ENCODE data around the gene SCAND1.
A peak's percentile ranks its signal among the peaks of the same experiment; 100 is the strongest.
"Not testable (repeated sequence)": the region's sequence is repeated elsewhere in the genome, so short reads cannot be mapped to it uniquely, and the experiment has no call there.

The SCAND1 gene

DNA sequence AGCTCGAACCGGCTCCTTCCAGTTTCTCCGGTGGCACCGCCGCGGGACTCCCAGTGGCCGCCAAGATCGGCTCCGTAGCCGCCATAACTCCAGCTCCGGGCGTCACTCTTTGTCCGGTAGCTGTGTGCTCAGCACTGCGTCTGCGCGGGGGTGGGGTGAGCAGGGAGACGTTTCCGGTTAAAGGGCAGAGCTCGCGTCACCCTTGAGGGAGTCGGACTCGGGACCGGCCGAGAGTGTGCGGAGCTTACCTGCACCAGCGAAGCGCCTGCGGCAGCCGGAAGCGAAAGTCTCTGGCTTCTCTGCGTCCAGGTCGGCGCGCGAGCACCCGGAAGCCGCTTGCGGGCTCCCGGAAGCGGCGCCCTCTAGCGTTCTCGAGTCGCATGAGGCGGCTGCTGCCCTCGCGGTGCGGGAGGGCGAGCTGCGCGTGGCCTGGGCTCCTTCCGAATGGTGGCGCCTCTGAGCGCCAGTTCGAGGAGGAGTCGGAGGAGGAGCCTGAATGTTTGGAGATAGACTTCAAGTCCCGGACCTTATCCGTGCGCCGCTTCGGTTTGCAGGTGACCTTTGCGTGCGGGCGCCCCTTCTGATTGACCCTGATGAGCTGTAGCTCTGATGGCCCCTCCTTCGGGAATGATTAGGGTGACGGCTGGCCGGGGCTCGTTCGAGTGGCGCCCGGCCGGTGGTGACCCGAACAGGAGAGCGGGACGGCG is at the start of gene SCAND1:
SCAND1 (minus strand) TSS at position 303 of the 707 bp plus-strand sequence; CDS start at position 85, 218 bp downstream.
- peak; percentile 89 for DNase-seq

DNA sequence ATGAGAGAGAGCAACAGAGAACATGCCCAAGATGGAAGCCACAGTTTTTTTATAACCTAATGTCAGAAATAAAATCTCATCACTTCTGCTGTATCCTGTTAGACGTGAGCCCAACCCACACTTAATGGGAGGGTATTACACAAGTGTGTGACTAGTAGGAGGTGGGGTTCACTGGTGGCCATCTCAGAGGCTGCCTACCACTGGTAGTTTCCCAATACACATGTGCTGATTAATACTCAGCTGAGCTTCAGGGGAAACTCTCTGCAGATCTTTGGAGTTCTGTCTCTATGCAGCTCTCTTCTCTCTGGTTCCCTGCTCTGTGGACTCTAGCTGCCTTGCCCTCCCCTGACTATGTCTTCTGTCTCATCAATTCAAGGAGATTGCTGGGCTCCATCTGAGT is 49.7 kb upstream of the SCAND1 start:
- no peak for DNase-seq

DNA sequence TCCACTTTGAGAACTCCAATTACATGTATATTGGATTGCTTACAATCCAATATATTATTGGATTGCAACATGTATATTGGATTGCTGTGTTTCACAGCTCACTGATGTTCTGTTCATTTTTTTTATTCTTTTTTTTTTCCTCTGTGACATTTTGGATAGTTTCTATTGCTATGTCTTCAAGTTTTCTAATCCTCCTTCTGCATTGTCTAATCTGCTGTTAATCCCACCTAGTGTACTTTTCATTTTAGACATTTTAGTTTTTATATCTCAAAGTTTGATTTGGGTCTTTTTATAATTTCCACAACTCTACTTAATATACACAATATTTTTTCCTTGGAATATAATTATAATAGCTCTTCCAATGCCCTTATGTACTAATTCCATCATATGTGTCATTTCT is 48.6 kb upstream of the SCAND1 start:
- DNase-seq = no peak

DNA sequence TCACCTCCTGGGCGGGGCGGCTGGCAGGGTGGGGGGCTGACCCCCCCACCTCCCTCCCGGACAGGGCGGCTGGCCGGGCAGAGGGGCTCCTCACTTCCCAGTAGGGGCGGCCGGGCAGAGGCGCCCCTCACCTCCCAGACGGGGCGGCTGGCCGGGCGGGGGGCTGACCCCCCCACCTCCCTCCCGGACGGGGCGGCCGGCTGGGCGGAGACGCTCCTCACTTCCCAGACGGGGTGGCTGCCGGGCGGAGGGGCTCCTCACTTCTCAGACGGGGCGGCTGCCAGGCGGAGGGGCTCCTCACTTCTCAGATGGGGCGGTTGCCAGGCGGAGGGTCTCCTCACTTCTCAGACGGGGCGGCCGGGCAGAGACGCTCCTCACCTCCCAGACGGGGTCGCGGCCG is 47.0 kb upstream of the SCAND1 start:
- DNase-seq = not testable (repeated sequence)

DNA sequence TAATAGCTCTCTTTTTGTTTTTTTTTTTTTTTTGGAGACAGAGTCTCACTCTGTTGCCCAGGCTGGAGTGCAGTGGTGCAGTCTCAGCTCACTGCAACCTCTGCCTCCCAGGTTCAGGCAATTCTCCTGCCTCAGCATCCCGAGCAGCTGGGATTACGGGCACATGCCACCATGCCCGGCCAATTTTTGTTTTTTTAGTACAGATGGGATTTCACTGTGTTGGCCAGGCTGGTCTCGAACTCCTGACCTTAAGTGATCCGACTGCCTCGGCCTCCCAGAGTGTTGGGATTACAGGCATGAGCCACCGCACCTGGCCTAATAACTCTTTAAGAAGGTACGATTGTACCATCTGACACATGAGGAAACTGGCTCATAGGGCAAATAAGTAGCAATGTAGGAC is 42.2 kb upstream of the SCAND1 start:
- not testable (repeated sequence) for DNase-seq

DNA sequence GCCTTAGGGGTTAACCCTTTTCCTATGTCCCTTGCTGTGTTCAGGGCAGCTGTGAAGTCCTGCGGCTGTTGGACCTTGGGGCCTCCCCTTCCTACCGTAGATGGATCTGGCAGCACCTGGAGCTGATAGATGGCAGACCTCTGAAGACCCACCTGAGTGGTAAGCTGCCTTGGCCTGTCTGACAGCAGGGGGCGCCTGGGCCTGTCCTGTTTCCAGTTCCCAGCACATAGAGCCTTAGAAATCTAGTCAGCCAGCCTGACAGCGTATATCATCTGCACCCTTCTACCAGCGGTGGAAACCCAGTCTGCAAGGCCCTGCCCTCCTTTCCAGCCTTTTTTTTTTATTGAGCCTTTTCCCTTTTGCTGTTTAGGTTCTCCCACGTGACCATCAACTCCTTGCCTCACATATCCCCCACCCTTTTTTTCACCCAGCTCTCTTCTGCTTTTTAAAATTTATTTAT is 40.7 kb upstream of the SCAND1 start:
- peak; percentile 85 for DNase-seq

DNA sequence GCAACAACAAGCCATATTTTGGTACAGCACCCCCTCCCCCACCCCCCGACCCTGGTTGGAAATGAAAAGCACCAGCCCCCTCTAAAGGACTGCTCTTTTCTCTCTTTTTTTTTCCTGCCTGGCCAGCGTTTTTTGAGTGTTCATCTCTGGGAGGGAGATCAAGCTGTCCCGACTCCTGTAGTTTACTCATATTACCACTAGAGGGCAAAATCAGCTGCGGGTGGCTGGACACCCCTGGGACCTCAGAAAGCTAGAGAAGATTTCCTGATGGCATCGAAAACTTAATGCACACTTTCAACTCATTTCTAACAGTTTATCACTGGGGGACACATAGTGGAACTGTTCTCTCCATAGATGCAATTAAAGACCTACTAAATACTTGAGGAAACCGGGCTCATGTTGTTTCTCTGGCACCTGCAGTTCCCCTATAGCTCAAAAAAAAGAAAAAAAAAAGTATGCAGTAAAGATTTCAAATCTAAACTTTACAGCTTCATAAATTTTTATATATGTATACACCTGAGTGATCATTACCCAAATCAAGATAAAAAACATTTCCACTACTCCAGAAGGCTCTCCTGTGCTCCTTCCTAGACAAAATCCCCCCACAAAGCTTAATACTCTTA is 38.5 kb upstream of the SCAND1 start:
- peak; percentile 89 for DNase-seq

DNA sequence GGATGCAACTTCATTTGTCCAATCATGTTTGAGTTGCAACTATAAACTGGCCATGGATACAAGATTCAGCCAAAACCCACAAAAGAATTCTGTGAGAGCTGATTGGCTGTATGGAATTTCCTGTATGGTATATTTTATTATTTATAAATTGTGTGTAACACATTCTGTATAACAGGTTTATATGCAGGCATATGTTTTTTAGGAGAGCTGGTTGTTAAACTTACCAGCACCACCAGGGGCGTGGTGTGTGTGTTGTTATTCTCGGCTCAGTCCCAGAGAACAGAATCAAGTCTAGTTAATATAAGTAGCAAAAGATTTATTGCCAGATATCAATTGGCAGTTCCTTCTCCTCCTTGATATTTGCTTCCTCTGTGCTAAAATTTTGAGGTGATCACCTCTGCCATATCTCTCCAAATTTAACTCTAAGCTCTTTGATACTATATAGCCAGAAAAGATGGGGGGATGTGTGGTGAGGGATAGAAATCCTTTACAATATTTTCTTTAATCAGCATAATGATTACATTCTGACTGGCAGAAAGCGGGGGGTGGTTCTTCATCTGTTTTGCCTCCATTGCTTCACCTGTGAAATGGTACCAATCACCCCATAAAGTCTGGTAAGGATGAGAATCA is 37.0 kb upstream of the SCAND1 start:
- DNase-seq = peak; percentile 58

DNA sequence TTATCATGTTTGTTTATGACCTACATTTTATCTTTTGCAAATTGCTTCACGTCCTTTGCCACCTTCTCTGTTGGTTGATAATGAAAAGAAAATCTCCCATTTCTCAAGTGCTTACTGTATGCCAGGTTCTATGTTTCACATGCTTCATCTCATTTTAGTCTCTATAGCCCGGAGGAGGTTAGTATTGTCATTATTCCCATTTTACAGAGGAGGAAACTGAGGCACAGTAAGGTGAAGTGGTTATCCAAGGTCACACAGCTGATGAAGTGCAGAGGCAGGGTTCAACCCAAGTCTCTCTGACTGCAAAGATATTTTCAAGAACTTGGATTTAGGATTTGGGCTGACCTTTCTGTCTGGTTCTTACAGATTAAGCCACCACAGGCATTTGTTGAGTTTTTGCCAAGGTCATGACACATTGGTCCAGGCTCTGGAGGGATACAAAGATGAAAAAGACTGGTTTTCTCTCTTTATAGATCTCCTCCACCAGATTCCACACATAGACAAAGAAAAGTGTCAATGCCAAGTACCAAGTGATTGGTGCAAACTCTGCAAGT is 34.7 kb upstream of the SCAND1 start:
- DNase-seq = no peak

DNA sequence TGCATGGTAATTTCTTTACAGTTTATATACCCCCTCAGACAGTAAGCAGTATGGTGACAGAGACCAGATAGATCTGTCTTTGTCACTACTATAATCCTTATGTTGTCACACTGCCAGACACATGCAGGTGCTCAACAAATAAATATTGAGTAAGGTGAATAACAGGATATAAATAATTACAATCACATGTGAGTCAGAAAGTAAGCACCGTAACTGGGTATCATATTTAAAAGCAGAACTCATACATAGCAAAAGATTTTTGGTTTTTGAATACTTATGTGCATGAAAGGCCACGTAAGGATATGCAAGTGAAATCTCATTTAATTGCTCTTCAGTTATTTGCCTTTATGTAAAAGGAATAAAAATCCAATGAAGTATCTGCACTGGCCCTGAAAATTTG is 31.5 kb upstream of the SCAND1 start:
- DNase-seq = no peak

DNA sequence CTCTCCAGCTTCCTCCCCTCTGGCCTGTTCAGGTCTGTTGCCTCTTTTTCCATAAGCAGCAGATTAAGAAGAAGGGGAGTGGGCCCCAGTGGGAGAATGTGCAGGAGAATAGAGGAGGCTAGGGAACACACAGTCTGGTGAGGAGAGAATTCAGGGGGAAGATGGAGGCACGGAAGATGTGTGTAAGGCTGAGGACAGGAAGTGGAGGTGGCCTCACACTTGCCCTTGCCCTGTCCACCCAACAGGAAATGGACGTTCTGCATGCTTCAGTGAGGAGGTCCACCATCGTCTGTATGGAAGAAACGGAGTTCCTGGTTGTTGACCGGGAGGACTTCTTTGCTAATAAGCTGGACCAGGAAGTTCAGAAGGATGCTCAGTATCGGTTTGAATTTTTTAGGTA is 30.1 kb upstream of the SCAND1 start:
- no peak for DNase-seq

DNA sequence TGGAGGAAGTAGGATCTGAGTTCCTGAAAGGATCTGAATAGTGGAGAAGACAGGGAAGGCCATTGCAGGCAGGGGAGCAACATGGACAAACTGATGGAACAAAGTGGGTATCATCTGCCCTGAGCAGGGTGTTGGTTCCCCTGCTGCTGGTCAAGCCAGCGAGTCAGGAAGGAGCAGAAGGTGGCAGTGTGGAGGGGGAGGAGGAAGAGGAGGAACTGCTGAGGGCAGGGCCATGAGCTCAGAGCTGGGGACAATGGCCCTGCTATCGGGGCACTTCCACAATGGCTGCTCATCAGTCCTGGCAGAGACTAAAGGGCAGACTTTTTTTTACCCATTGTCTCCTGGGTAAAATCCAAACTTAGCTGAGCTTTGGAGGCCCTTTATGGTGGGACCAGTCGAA is 27.7 kb upstream of the SCAND1 start:
- DNase-seq = no peak

DNA sequence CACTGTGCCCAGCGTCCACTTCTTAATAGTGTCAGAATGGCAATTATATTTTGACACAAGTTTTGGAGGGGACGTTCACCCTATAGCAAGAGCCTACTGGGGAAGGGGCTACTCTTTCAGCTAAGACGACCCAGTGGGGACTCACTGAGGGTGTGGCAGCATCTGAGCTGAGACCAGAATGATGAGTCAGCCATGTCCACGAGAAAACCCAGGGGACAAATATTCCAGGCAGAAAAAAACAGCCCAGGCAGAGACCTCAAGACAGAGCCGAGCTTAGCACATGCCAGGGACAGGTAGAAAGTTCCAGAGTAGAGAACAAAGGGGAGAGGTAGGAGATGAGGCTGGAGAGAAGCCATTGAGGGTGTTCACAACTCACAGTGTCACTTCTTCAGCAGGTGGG is 25.2 kb upstream of the SCAND1 start:
- no peak for DNase-seq

DNA sequence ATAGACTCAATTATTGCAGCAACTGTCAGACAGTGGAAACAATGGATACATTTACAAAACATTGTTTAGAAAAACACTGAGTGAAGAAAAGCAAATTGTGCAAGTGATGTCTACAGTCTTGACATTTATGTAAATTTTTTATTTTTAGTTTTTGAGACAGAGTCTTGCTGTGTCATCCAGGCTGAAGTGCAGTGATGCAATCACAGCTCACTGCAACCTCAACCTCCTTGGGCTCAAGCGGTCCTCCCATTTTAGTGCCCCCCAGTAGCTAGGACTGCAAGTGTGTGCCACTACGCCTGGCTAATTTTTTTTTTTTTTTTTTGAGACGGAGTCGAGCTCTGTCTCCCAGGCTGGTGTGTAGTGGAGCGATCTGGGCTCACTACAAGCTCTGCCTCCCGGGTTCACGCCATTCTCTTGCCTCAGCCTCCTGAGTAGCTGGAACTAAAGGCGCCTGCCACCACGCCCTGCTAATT is 23.8 kb upstream of the SCAND1 start:
- no peak for DNase-seq

DNA sequence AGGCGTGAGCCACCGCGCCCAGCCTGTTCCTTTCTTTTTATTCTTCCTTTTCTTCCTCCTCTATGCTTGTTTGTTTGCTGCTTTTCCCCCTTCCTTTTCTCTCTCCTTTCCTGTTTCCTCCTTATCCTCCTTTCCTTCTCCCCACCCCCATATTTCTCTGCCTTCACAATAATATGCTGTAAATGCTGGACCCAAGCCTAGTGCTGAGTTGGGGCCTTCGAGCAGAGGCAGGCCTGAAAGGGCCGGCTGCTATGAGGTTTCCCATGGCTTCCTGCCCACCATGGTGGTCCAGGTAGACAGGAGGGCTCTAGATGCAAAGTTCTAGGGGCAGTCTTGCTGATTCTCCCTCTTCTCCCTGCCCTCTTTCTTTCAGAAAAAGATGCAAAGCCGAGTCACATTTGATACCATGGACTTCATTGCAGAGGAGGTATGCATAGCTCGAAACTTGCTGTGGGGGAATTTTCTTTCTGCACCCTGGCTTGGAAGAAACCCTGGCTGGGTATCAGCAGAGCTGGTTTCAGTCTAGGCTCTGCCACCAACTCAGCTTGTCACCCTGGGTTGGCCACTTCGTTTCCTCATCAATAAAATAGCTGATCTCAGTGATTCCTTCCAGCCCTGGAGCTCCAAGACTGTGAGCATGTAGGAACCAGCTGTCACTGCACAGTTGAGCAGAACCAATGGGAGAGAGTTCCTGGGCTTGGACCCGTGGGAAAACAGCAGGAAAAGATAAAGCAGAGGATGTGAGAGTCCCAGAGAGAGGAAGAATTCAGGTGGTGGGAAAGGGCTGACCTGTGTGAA is 21.5 kb upstream of the SCAND1 start:
- no peak for DNase-seq

DNA sequence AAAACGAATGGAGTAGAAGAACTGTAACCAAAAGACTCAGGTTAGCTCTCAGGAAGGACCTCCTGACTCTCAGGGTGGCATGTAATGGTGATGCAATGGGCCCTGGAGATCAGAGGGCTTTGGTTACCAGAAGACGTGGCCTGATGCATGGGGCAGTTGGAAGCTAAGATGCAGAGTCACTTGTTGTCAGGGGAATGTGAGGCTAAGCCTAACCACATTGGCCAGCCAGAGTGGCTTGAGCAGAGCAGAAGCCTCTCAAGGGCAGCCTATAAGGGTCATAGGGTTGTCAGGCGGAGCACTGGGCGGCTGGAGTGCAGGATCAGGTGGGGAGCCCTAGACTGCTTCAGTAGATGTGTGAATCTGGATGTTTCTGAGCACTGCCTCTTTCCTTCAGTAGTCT is 20.0 kb upstream of the SCAND1 start:
- DNase-seq = no peak

DNA sequence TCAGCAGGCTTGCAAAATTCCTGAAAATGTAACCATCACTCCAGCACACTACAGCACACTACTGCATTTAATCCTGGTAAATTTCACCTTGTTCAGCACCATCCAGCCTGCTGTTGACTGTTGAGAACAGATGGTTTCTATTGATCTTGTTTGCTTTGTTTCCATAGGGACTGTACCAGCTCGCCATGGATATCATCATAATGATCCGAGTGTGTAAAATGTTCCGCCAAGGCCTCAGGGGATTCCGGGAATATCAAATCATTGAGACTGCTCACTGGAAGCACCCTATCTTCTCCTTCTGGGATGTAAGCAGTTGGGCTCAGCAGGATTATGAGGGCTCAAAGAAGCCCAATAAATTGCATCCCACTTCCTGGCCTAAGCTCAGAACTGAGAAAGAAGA is 18.2 kb upstream of the SCAND1 start:
- peak; percentile 87 for DNase-seq

DNA sequence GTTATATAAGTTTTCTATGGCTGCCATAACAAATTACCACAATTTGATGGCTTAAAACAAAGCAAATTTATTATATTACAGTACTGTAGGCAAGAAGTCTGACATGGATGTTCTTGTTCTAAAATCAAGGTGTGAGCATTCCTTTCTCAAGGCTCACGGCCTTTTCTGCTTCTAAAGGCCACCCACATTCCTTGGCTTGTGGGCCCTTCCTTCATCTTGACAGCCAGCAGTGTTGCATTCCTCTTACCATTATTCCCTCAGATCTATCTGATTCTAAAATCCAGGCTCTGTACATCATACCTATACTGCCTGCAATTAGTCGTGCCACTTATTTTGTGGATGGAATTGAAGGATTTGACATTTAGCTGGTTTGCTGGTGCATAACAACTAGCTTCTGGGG is 17.7 kb upstream of the SCAND1 start:
- DNase-seq = no peak

DNA sequence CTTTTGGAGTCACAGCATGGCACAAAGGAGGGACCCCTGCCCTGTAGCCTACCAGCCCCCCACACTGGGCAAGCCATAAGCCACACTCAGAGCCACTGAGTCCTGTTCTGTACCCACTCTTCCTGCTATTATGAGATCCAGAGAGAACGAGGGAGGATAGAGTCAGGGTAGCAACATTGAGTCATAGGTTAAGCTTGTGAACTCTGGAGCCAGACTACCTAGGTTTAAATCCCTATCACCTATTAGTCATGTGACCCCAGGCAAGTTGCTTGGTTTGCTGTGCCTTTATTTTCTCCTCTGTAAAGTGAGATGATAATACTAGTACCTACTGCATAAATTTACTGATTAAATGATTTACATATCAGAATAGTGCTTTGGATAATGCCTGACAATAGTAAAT is 14.6 kb upstream of the SCAND1 start:
- DNase-seq = no peak

DNA sequence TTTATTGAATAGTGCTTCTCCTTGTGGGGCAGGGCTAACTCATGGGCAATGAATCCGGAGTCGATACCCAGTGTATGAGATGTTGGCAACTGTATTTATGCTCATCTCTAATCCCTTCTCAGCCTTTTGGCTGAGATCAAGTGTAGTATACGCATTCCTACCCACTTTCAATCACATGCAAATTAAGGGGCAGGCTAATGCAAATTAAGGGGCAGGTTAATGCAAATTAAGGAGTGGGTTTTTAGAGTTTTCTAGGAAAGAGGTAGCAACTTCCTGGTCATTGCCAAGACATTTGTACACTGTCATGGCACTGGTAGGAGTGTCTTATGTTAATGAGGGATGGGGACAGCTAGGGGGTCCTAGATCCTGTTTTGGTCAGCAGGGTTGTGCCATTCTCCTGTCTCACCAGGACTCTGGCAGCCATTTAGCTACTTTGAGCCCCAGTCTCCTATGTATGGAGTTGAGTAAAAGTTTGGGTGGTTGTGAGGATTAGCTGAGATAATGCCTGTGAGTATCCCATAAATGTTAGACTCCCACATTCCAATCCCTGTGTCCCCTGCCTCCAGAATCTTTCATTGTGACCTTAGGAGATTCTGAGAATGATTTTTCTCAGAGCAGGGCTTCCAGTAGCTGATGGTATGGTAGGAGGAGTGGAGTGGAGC is 13.8 kb upstream of the SCAND1 start, which contains the start of gene CNBD2:
CNBD2 (plus strand) TSS at position 612 of the 662 bp plus-strand sequence. CDS start 173 bp downstream, outside the sequence.
- no peak for DNase-seq

DNA sequence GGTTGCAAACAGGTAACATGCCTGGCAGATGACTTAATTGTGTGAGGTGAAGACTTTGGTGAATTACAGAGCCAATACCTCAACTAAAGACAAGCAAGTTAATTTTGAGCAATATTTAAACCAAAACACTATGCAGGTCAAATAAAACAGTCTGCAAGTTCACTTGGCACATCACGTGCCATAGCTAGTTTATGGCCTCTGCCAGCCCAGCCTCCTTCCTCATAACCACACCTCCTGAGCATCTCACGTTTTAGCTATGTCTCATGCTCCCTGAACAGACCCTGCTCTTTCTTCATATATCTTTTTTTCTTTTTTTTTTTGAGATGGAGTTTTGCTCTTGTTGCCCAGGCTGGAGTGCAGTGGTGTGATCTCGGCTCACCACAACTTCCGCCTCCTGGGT is 9.6 kb upstream of the SCAND1 start:
- no peak for DNase-seq

DNA sequence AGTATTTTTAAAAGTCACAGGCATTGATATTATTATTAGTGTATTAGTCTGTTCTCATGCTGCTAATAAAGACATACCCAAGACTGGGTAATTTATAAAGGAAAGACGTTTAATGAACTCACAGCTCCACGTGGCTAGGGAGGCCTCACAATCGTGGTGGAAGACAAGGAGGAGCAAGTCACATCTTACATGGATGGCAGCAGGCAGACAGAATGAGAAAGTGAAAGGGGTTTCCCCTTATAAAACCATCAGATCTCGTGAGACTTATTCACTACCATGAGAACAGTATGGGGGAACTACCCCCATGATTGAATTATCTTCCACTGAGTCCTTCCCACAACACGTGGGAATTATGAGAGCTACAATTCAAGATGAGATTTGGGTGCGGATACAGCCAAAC is 5.0 kb upstream of the SCAND1 start:
- DNase-seq = not testable (repeated sequence)

Data from NCI-H1694 (cell line).